ENCODE measurements around the gene PDLIM4.

PDLIM4 gene

GRCh38 chr5:132228241-132229035 lies 29.1 kb upstream of the PDLIM4 start:
- TF ChIP-seq CTCF (IDR thresholded peaks at IDR 0.05), result no peak
- H2AFZ ChIP-seq, result peak overlapping the region; percentile 86
- no peak overlapping the region for H3K27ac ChIP-seq
- H3K9ac ChIP-seq, result no peak overlapping the region
- peak overlapping the region; percentile 76 for H3K4me3 ChIP-seq (ENCODE audit: low read depth, low read length)
- H3K79me2 ChIP-seq, result peaks cover 5% of the 10 kb centered on the region
- H3K27me3 ChIP-seq (ENCODE audit: control insufficient read depth, insufficient read depth, low read length), result no peaks in the 10 kb centered on the region
- peak overlapping the region; percentile 70 for H3K4me2 ChIP-seq (ENCODE audit: low read length)
- peaks cover 15% of the 10 kb centered on the region for H3K4me1 ChIP-seq
- no peaks in the 10 kb centered on the region for H3K36me3 ChIP-seq (ENCODE audit: control insufficient read depth, insufficient read depth, low read length)
- no peaks in the 10 kb centered on the region for H3K9me3 ChIP-seq (ENCODE audit: control insufficient read depth, low read length)

DNA sequence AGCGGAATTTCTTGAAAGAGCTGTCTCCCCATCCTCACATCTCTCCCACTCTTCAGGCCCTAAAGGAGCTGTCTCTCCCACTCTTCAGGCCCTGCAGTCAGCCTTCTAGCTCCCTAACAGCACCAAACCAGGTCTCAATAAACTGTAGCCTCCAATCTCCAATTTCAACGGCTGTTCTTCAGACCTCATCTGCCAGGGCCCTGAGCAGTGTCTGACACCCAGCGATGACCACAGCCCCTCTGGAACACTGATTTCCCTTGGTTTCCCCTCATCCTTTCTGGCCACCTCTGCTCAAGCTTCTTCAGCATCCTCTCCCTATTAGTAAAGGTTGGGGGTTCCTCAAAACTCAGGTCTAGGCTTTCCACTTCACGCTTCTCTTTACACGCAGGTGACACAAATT lies 28.3 kb upstream of the PDLIM4 start:
- TF ChIP-seq CTCF (IDR thresholded peaks at IDR 0.05), result no peak
- Histone ChIP-seq H2AFZ (no peak overlapping the region), H3K27me3 (ENCODE audit: control insufficient read depth, insufficient read depth, low read length) (no peaks in the 10 kb centered on the region), H3K27ac (no peak overlapping the region), H3K9me3 (ENCODE audit: control insufficient read depth, low read length) (no peaks in the 10 kb centered on the region), H3K79me2 (no peaks in the 10 kb centered on the region), H3K9ac (no peak overlapping the region), H3K4me3 (ENCODE audit: low read depth, low read length) (no peak overlapping the region), H3K4me2 (ENCODE audit: low read length) (no peak overlapping the region), H3K36me3 (ENCODE audit: control insufficient read depth, insufficient read depth, low read length) (no peaks in the 10 kb centered on the region), H3K4me1 (peaks cover 15% of the 10 kb centered on the region)

DNA sequence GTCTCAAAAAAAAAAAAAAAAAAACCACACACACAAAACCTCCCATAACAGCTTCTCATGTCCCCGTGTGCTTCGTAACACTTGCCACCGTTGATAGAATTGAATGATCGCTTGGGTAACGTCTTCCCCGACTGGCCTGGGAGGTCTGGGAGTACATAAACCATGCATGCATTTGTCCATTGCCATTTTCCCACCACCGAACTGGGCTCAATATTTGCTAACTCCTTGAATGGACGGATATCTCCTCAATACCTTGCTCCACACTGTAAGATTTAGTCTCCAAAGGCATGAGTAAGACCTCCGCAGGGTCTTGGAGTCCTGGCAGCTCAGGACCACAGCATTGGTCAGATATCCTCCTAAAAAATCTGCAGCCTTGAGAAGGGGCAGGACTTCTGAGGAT lies 26.6 kb upstream of the PDLIM4 start:
- TF ChIP-seq CTCF (IDR thresholded peaks at IDR 0.05), result no peak
- H3K9ac ChIP-seq, result no peak overlapping the region
- H3K27ac ChIP-seq, result no peak overlapping the region
- H2AFZ ChIP-seq, result no peak overlapping the region
- H3K4me1 ChIP-seq, result peaks cover 8% of the 10 kb centered on the region
- no peaks in the 10 kb centered on the region for H3K27me3 ChIP-seq (ENCODE audit: control insufficient read depth, insufficient read depth, low read length)
- H3K4me2 ChIP-seq (ENCODE audit: low read length), result no peak overlapping the region
- no peaks in the 10 kb centered on the region for H3K36me3 ChIP-seq (ENCODE audit: control insufficient read depth, insufficient read depth, low read length)
- no peak overlapping the region for H3K4me3 ChIP-seq (ENCODE audit: low read depth, low read length)
- no peaks in the 10 kb centered on the region for H3K9me3 ChIP-seq (ENCODE audit: control insufficient read depth, low read length)
- no peaks in the 10 kb centered on the region for H3K79me2 ChIP-seq

DNA sequence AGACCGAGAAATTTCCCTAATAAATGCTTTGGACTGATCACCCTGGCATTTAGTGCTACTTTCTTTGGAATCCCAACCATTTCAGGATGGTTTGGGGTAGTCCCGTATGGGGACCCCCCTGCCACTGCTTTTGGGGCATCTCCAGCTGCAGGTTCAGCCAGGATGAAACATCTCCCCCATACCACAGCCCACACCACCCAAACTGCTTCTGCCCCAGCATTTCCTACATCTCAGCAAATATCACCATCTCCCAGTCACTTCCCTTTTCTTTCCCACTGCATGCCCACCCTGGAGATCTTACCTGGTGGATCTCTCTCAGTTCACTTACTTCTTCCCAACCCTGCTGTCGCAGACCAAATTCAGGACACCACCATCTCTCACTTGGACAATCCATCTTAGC lies 25.0 kb upstream of the PDLIM4 start:
- H3K27ac ChIP-seq, result no peak overlapping the region
- no peak overlapping the region for H2AFZ ChIP-seq
- H3K27me3 ChIP-seq (ENCODE audit: control insufficient read depth, insufficient read depth, low read length), result no peaks in the 10 kb centered on the region
- H3K4me2 ChIP-seq (ENCODE audit: low read length), result no peak overlapping the region
- TF ChIP-seq CTCF (IDR thresholded peaks at IDR 0.05), result no peak
- no peaks in the 10 kb centered on the region for H3K79me2 ChIP-seq
- no peaks in the 10 kb centered on the region for H3K9me3 ChIP-seq (ENCODE audit: control insufficient read depth, low read length)
- no peak overlapping the region for H3K9ac ChIP-seq
- no peaks in the 10 kb centered on the region for H3K4me1 ChIP-seq
- H3K36me3 ChIP-seq (ENCODE audit: control insufficient read depth, insufficient read depth, low read length), result no peaks in the 10 kb centered on the region
- H3K4me3 ChIP-seq (ENCODE audit: low read depth, low read length), result no peak overlapping the region

- no peak for TF ChIP-seq CTCF (IDR thresholded peaks at IDR 0.05)
- Histone ChIP-seq H3K4me3 (ENCODE audit: low read depth, low read length) (no peak overlapping the region), H3K36me3 (ENCODE audit: control insufficient read depth, insufficient read depth, low read length) (no peaks in the 10 kb centered on the region)
Observed at GRCh38 chr5:132233081-132233480, 24.4 kb upstream of the PDLIM4 start.

More at GRCh38 chr5:132233081-132233480, 24.4 kb upstream of the PDLIM4 start:
- no peak overlapping the region for H2AFZ ChIP-seq
- H3K27me3 ChIP-seq (ENCODE audit: control insufficient read depth, insufficient read depth, low read length), result no peaks in the 10 kb centered on the region
- H3K27ac ChIP-seq, result no peak overlapping the region
- no peak overlapping the region for H3K9ac ChIP-seq
- H3K4me2 ChIP-seq (ENCODE audit: low read length), result no peak overlapping the region
- H3K4me1 ChIP-seq, result no peaks in the 10 kb centered on the region
- no peaks in the 10 kb centered on the region for H3K79me2 ChIP-seq
- no peaks in the 10 kb centered on the region for H3K9me3 ChIP-seq (ENCODE audit: control insufficient read depth, low read length)

All from parathyroid adenoma (tissue), 2 donors.